Keratinocyte (primary cell): ENCODE measurements around the gene GGT5.

ENCODE experiments used
- CTCF ChIP-seq, 3 experiments: IDR thresholded peaks in 1 of 3; conservative IDR thresholded peaks in 1 of 3; optimal IDR thresholded peaks in 1 of 3; 2 replicates in 2 of 3; 3 replicates in 1 of 3; pipeline versions ENCODE3 to v1.5.1; 2011; ENCODE audit warnings: low read length in 3 of 3, mild to moderate bottlenecking in 3 of 3, moderate library complexity in 2 of 3, control low read depth in 1 of 3, inconsistent platforms in 1 of 3; ENCODE audit not compliant: insufficient read depth in 2 of 3; ENCODE audit errors: extremely low read depth in 1 of 3
- EZH2 ChIP-seq: IDR thresholded peaks from one replicate; pipeline ENCODE4 v1.6.1; 2012; ENCODE audit warnings: inconsistent platforms, mild to moderate bottlenecking, low read length, moderate library complexity

DNA sequence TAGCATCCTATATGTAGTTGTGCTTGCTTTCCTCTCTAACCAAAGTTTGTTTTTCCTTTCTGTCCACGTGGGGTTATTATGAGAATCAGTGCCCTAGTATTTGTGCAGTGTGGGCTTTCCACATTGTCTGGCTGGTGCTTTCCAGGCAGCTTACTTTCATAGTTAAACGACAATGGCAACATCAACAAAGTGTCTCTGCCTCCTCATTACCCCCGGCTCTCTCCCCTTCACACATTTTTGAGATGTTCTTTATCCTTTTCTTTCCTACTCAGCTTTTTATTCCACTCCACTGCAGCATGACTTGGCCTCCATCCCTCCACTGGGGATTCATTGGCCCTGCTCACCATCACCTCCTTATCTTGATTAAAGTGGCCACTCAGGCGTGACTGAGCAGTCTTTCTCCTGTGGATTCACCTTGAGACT is 44.9 kb upstream of the GGT5 start:
- TF ChIP-seq CTCF (optimal IDR thresholded peaks at IDR 0.05 in 1 of 3, IDR thresholded peaks at IDR 0.05 in 1 of 3, conservative IDR thresholded peaks at IDR 0.05 in 1 of 3; ENCODE audit: extremely low read depth in 1 of 3, insufficient read depth in 2 of 3, low read length in 3 of 3), result no peak
- TF ChIP-seq EZH2, result no peak
